Activated naive CD8-positive, alpha-beta T cell treated with anti-CD3 and anti-CD28 coated beads for 36 hours (primary cell): ENCODE data around the gene PAX9. TPM values are rescaled to one million over a fixed set of nuclear protein-coding genes. Genes with fewer than 3 reads are reported as not detected.

ENCODE experiments used
- DNase-seq: peaks from one replicate; pipeline ENCODE4 v3.0.0; 2021
- H3K27ac Mint-ChIP-seq: one replicate; pipeline ENCODE4 v1.8.0; 2022; ENCODE audit warnings: mild to moderate bottlenecking, moderate library complexity, mixed read lengths
- H3K27me3 Mint-ChIP-seq: one replicate; pipeline ENCODE4 v1.8.0; 2022; ENCODE audit warnings: mild to moderate bottlenecking, mixed read lengths
- H3K36me3 Mint-ChIP-seq: one replicate; pipeline ENCODE4 v1.8.0; 2021; ENCODE audit warnings: mild to moderate bottlenecking, mixed read lengths
- H3K4me1 Mint-ChIP-seq: one replicate; pipeline ENCODE4 v1.8.0; 2021; ENCODE audit warnings: mixed read lengths
- H3K4me3 Mint-ChIP-seq: one replicate; pipeline ENCODE4 v1.8.0; 2022; ENCODE audit warnings: mild to moderate bottlenecking, moderate library complexity, mixed read lengths
- H3K9me3 Mint-ChIP-seq: one replicate; pipeline ENCODE4 v1.8.0; 2022; ENCODE audit warnings: mixed read lengths
- total RNA-seq, 2 experiments: library from RNA; stranded (reverse); gene quantifications; one replicate each; pipeline ENCODE4 v1.2.3, GENCODE V29; 2021

Gene PAX9
- total RNA-seq, 2 experiments from 2014 or later = not detected

DNA sequence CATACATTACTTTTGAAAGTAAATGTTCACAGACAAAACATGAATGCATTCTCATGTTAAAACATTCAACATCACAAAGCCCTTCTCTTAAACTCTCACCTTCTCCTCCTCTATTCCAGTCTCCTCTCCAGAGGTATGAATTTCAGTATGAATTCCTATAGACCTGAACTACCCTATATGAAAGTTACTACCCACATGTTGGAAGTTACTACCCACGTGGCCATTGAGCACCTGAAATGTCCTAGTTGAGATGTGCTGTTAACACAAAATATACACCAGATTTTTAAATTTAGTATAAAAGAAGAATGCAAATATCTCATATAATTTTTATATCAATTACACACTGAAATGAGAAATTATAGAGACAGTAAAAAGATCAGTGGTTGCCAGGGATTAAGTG, 60.2 kb downstream of the PAX9 start:
- H3K9me3 Mint-ChIP-seq = no peaks in the 10 kb centered on the region
- H3K4me3 Mint-ChIP-seq = no peak overlapping the region
- H3K27me3 Mint-ChIP-seq = no peaks in the 10 kb centered on the region
- no peaks in the 10 kb centered on the region for H3K36me3 Mint-ChIP-seq
- no peak overlapping the region for H3K27ac Mint-ChIP-seq
- DNase-seq = no peak
- no peaks in the 10 kb centered on the region for H3K4me1 Mint-ChIP-seq

DNA sequence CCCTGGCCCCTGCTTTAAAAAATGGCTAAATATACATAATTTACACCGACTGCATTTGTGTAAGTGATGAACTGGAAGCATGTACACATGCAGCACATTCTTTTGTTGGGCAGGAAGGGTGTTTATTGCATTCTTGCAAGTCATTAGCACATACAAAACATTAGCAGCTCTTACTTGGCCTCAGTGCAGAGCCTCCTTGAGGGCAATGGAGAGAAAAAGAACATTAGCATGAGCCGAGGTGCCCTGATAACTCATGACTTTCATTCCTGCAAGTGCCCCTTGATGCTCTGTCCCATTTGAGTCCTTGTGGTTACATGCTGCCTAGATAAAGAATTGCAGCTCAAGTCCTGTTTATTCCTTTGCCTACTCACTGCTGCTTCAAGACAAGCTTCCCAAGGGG, 61.9 kb downstream of the PAX9 start:
- H3K4me1 Mint-ChIP-seq = no peaks in the 10 kb centered on the region
- no peaks in the 10 kb centered on the region for H3K27me3 Mint-ChIP-seq
- H3K9me3 Mint-ChIP-seq = no peaks in the 10 kb centered on the region
- H3K27ac Mint-ChIP-seq = no peak overlapping the region
- H3K36me3 Mint-ChIP-seq = no peaks in the 10 kb centered on the region
- H3K4me3 Mint-ChIP-seq = no peak overlapping the region
- no peak for DNase-seq

DNA sequence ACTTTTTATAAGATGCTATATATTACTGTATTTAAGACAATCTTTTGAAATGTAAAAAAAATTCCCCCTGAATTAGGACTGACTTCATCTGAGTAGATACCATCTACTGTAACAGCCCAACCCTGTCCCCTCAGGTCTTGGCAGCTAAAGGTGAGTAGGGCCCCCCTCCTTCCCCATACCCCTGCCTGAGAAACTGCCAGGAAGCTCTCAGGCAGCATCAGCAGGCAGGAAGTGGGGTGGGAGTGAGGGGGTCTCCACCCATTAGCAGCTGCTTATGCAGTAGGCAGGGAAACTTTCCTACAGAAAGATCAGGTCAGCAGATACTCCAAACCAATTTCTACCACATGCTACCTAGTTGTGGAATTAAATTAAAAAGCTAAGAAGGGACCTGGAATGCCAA, 62.5 kb downstream of the PAX9 start:
- no peak for DNase-seq
- no peak overlapping the region for H3K4me3 Mint-ChIP-seq
- H3K36me3 Mint-ChIP-seq = no peaks in the 10 kb centered on the region
- H3K9me3 Mint-ChIP-seq = no peaks in the 10 kb centered on the region
- no peaks in the 10 kb centered on the region for H3K27me3 Mint-ChIP-seq
- H3K4me1 Mint-ChIP-seq = no peaks in the 10 kb centered on the region
- no peak overlapping the region for H3K27ac Mint-ChIP-seq

DNA sequence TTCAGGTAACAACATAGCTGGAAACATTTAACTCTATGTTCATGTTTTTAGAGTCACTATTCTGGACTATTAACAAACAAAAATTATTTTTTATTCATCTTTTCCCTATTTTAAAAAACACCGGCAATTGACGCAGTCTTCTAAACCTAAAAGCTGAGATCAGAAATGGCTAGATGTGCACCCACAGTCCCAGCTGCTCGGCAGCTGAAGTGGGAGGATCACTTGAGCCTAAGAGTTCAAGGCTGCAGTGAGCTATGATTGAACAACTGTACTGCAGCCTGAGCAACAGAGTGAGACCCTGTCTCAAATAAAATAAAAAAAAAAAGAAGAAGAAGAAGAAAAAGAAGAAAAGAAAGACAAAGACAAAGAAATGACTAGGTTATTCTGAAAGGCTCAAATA, 64.5 kb downstream of the PAX9 start:
- Mint-ChIP-seq H3K27ac (no peak overlapping the region), H3K4me1 (no peaks in the 10 kb centered on the region), H3K4me3 (no peak overlapping the region), H3K9me3 (no peaks in the 10 kb centered on the region), H3K36me3 (no peaks in the 10 kb centered on the region), H3K27me3 (no peaks in the 10 kb centered on the region)
- DNase-seq = no peak

Other genes starting within 250 kb of the PAX9 start
- gene NKX2-1, start 141.6 kb upstream of the PAX9 start, total RNA-seq = not detected
- gene NKX2-8, start 79.2 kb upstream of the PAX9 start, total RNA-seq = not detected